Mucosa of stomach (tissue), 1 donor: ENCODE measurements around the gene GBX2.

ENCODE experiments used
- H3K27me3 ChIP-seq: one replicate; pipeline ENCODE4 v1.7.0; 2013; ENCODE audit warnings: mild to moderate bottlenecking, low read length; ENCODE audit not compliant: control insufficient read depth, insufficient read depth
- H3K36me3 ChIP-seq: one replicate; pipeline ENCODE4 v1.7.0; 2013; ENCODE audit warnings: low read length; ENCODE audit not compliant: control insufficient read depth, insufficient read depth
- H3K4me1 ChIP-seq: one replicate; pipeline ENCODE4 v1.7.0; 2013; ENCODE audit warnings: mild to moderate bottlenecking, low read length; ENCODE audit not compliant: control insufficient read depth, insufficient read depth
- H3K4me3 ChIP-seq: one replicate; pipeline ENCODE4 v1.7.0; 2013; ENCODE audit warnings: low read length
- H3K9ac ChIP-seq: one replicate; pipeline ENCODE4 v1.7.0; 2013; ENCODE audit warnings: mild to moderate bottlenecking, low read length, moderate library complexity
- H3K9me3 ChIP-seq: one replicate; pipeline ENCODE4 v1.7.0; 2013; ENCODE audit warnings: mild to moderate bottlenecking, low read length, moderate library complexity; ENCODE audit not compliant: control insufficient read depth
- donor health status: Pancreatic carcinoma.

The GBX2 gene

GRCh38 chr2:236179236-236180075 lies 11.3 kb upstream of the GBX2 start:
- Histone ChIP-seq H3K27me3 (peaks cover 63% of the 10 kb centered on the region), H3K4me3 (no peak overlapping the region), H3K4me1 (peaks cover 13% of the 10 kb centered on the region), H3K9me3 (no peaks in the 10 kb centered on the region), H3K9ac (no peak overlapping the region), H3K36me3 (no peaks in the 10 kb centered on the region)

GRCh38 chr2:236178890-236179235 lies 10.7 kb upstream of the GBX2 start:
- H3K4me1 ChIP-seq: peaks cover 14% of the 10 kb centered on the region
- no peaks in the 10 kb centered on the region for H3K36me3 ChIP-seq
- no peaks in the 10 kb centered on the region for H3K9me3 ChIP-seq
- no peak overlapping the region for H3K4me3 ChIP-seq
- no peak overlapping the region for H3K9ac ChIP-seq
- peaks cover 69% of the 10 kb centered on the region for H3K27me3 ChIP-seq

GRCh38 chr2:236177967-236178889 lies 10.0 kb upstream of the GBX2 start:
- no peak overlapping the region for H3K4me3 ChIP-seq
- no peaks in the 10 kb centered on the region for H3K36me3 ChIP-seq
- H3K9me3 ChIP-seq: no peaks in the 10 kb centered on the region
- H3K27me3 ChIP-seq: peaks cover 75% of the 10 kb centered on the region
- H3K9ac ChIP-seq: no peak overlapping the region
- peaks cover 16% of the 10 kb centered on the region for H3K4me1 ChIP-seq

GRCh38 chr2:236177604-236177966 lies 9.4 kb upstream of the GBX2 start:
- Histone ChIP-seq H3K4me3 (no peak overlapping the region), H3K36me3 (no peaks in the 10 kb centered on the region), H3K4me1 (peaks cover 16% of the 10 kb centered on the region), H3K9ac (no peak overlapping the region), H3K9me3 (no peaks in the 10 kb centered on the region), H3K27me3 (peaks cover 82% of the 10 kb centered on the region)

- H3K27me3 ChIP-seq: peaks cover 88% of the 10 kb centered on the region
- H3K9me3 ChIP-seq: no peaks in the 10 kb centered on the region
- peaks cover 16% of the 10 kb centered on the region for H3K4me1 ChIP-seq
- no peak overlapping the region for H3K4me3 ChIP-seq
- no peak overlapping the region for H3K9ac ChIP-seq
- no peaks in the 10 kb centered on the region for H3K36me3 ChIP-seq
Observed at GRCh38 chr2:236176951-236177350, 8.8 kb upstream of the GBX2 start.

GRCh38 chr2:236176417-236176816 lies 8.2 kb upstream of the GBX2 start:
- Histone ChIP-seq H3K36me3 (no peaks in the 10 kb centered on the region), H3K9me3 (no peaks in the 10 kb centered on the region), H3K9ac (no peak overlapping the region), H3K4me1 (peaks cover 18% of the 10 kb centered on the region), H3K4me3 (no peak overlapping the region), H3K27me3 (peaks cover 92% of the 10 kb centered on the region)

- Histone ChIP-seq H3K4me3 (no peak overlapping the region), H3K9ac (no peak overlapping the region), H3K4me1 (peaks cover 20% of the 10 kb centered on the region), H3K9me3 (no peaks in the 10 kb centered on the region), H3K36me3 (no peaks in the 10 kb centered on the region), H3K27me3 (peaks cover 96% of the 10 kb centered on the region)
Observed at GRCh38 chr2:236175548-236176150, 7.5 kb upstream of the GBX2 start.

- peaks cover 98% of the 10 kb centered on the region for H3K27me3 ChIP-seq
- H3K9me3 ChIP-seq: no peaks in the 10 kb centered on the region
- H3K36me3 ChIP-seq: no peaks in the 10 kb centered on the region
- no peak overlapping the region for H3K9ac ChIP-seq
- peaks cover 29% of the 10 kb centered on the region for H3K4me1 ChIP-seq
- no peak overlapping the region for H3K4me3 ChIP-seq
Observed at GRCh38 chr2:236173729-236174607, 5.8 kb upstream of the GBX2 start.

GRCh38 chr2:236173036-236173728 lies 5.0 kb upstream of the GBX2 start:
- Histone ChIP-seq H3K36me3 (no peaks in the 10 kb centered on the region), H3K4me1 (peaks cover 27% of the 10 kb centered on the region), H3K9me3 (no peaks in the 10 kb centered on the region), H3K27me3 (peaks cover 98% of the 10 kb centered on the region), H3K4me3 (no peak overlapping the region), H3K9ac (no peak overlapping the region)

GRCh38 chr2:236172255-236173035 lies 4.3 kb upstream of the GBX2 start:
- Histone ChIP-seq H3K27me3 (peaks cover 98% of the 10 kb centered on the region), H3K4me3 (no peak overlapping the region), H3K9ac (no peak overlapping the region), H3K9me3 (no peaks in the 10 kb centered on the region), H3K4me1 (peaks cover 23% of the 10 kb centered on the region), H3K36me3 (no peaks in the 10 kb centered on the region)
